ENCODE results near the gene PDCL2.
"Not testable (repeated sequence)": the region's sequence is repeated elsewhere in the genome, so short reads cannot be mapped to it uniquely, and the experiment has no call there.

Gene PDCL2, protein sequence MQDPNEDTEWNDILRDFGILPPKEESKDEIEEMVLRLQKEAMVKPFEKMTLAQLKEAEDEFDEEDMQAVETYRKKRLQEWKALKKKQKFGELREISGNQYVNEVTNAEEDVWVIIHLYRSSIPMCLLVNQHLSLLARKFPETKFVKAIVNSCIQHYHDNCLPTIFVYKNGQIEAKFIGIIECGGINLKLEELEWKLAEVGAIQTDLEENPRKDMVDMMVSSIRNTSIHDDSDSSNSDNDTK

GRCh38 chr4:55592014-55592413 lies at the start of gene PDCL2:
Gene PDCL2 (minus strand): TSS chr4:55592245. CDS start chr4:55592109, 136 bp downstream.
- no peak for DNase-seq

GRCh38 chr4:55637272-55637820 lies 45.3 kb upstream of the PDCL2 start:
- no peak for DNase-seq
- intact Hi-C loops (cut with DNase I): no loop called here

More at GRCh38 chr4:55592014-55592413, at the start of gene PDCL2:
- intact Hi-C loops (cut with DNase I): no loop called here

- intact Hi-C loops (cut with DNase I): no loop called here
- DNase-seq: no peak
These were observed 44.6 kb upstream of the PDCL2 start for GRCh38 chr4:55636656-55636999.

GRCh38 chr4:55635741-55636655 lies 44.0 kb upstream of the PDCL2 start, which contains the start of gene NMU:
Gene NMU (minus strand): TSS chr4:55636298. CDS start chr4:55636192, 106 bp downstream.
- intact Hi-C loops (cut with DNase I): no loop called here
- DNase-seq: peak in 27 of 42 donors; percentile 7 to 53 (median 21)

- intact Hi-C loops (cut with DNase I): no loop called here
- DNase-seq: no peak
These were observed 43.2 kb upstream of the PDCL2 start for GRCh38 chr4:55635282-55635681.

GRCh38 chr4:55634417-55635128 lies 42.5 kb upstream of the PDCL2 start:
- no peak for DNase-seq
- intact Hi-C loops (cut with DNase I): no loop called here

GRCh38 chr4:55633903-55634302 lies 41.9 kb upstream of the PDCL2 start:
- DNase-seq: no peak
- intact Hi-C loops (cut with DNase I): no loop called here

GRCh38 chr4:55625835-55626234 lies 33.8 kb upstream of the PDCL2 start:
- no peak for DNase-seq
- intact Hi-C loops (cut with DNase I): no loop called here

- intact Hi-C loops (cut with DNase I); DNase-seq: not testable (repeated sequence)
These were observed 32.0 kb upstream of the PDCL2 start for GRCh38 chr4:55624063-55624462.

GRCh38 chr4:55618546-55619143 lies 26.6 kb upstream of the PDCL2 start:
- intact Hi-C loops (cut with DNase I): no loop called here
- no peak for DNase-seq

- intact Hi-C loops (cut with DNase I): no loop called here
- DNase-seq: no peak
These were observed 25.6 kb upstream of the PDCL2 start for GRCh38 chr4:55617587-55618197.

DNA sequence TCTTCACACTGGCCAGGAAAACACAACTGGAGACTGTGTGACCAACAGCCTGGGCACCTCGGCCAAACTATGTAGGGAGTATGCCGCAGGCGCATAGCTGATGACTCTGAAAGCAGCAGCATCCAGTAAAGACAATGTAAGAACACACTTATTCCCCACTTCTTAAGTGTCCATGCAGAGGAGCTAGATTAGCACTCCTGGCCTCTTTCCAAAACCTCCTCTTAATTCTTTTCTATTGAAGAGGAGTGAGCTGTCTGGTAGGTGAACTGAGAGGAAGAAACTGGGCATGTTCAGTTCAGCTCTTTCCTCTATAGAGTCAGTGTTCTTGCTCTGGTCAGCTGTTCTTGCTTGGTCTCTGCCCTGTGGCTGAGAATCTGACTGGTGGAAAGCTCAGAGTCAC lies 23.0 kb upstream of the PDCL2 start:
- no peak for DNase-seq
- intact Hi-C loops (cut with DNase I): no loop called here

DNA sequence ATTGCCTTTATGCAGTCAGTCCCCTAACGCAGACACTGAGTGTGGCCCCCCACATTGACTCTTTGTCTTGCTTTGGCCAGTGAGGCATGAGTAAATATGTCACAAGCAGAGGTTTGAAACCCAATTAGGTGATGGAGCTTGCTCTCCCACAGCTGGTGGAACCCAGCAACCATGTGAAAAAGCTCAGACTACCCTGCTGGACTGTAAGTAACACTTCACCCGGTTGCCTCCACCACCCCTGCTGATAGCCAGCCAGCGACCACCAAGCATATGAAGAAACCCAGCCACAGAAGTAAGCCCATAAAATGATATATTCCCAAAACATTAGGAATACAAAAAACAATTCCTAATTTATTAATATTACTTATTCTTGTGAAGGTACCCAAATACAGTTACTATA lies 21.6 kb upstream of the PDCL2 start:
- no peak for DNase-seq
- intact Hi-C loops (cut with DNase I): no loop called here

DNA sequence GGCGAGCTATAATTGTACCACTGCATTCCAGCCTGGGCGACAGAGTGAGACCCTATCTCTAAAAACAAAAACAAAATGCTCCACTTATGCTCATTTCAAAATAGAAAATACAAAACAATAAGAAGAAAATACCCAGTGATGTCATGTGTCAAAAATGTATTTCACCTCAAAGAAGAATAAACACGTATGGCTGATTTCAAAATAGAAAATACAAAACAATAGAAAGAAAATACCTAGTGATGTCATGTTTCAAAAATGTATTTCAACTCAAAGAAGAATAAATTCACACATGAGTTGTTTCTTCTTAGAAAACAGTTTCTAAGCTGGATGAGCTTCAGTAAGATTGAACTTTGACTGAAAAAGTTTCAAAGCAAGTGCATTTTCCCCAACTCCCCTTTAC lies 20.3 kb upstream of the PDCL2 start:
- no peak for DNase-seq
- intact Hi-C loops (cut with DNase I): no loop called here

DNA sequence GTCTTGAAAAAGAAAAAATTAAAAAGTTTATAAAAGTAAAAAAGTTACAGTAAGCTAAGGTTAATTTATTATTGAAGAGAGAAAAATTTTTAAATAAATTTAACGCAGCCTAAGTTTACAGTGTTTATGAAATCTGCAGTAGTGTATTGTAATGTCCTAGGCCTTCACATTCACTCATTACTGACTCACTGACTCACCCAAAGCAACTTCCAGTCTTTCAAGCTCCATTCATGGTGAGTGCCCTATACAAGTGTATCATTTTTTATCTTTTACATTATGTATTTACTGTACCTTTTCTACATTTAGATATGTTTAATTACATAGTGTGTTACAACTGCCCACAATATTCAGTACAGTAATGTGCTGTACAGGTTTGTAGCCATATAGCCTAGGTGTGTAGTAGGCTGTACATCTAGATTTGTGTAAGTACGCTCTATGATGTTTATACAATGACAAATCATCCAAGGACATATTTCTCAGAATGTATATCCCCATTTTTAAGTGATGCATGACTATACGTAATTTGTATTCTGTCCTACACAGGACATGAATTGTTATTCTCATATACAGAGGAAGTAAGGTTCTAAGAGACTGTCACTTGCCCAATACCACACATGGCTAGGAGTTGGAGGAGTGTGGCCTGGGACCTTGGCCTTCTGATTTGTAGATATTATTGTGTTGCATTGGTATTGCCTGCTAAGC lies 19.5 kb upstream of the PDCL2 start:
- no peak for DNase-seq
- intact Hi-C loops (cut with DNase I): no loop called here

DNA sequence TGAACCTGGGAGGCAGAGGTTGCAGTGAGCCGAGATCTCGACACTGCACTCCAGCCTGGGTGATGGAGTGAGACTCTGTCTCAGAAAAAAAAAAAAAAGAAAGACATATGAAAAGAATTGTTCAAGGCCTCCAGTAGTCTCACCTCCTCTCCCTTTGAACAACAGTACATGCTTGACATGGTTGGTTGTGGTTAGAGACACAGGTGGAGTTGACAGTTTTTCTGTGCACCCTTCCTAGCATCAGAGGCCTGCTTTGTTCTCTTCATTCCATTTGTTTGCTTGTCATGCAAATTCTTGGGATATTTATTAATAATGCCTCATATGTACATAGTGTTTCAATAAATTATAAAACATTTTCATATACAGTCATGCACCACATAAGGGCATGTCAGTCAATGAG lies 18.3 kb upstream of the PDCL2 start:
- intact Hi-C loops (cut with DNase I): no loop called here
- DNase-seq: no peak

- intact Hi-C loops (cut with DNase I): no loop called here
- DNase-seq: no peak
These were observed 17.4 kb upstream of the PDCL2 start for GRCh38 chr4:55609393-55609866.

GRCh38 chr4:55608591-55608990 lies 16.5 kb upstream of the PDCL2 start:
- intact Hi-C loops (cut with DNase I): no loop called here
- no peak for DNase-seq
